Measurements from ENCODE around the gene MARCHF5. TPM values are rescaled to one million over a fixed set of nuclear protein-coding genes. Genes with fewer than 3 reads are reported as not detected.

MARCHF5 gene
- total and polyA plus RNA-seq, 8 donors = 4.2 to 26.5 (median 13.1) TPM

DNA sequence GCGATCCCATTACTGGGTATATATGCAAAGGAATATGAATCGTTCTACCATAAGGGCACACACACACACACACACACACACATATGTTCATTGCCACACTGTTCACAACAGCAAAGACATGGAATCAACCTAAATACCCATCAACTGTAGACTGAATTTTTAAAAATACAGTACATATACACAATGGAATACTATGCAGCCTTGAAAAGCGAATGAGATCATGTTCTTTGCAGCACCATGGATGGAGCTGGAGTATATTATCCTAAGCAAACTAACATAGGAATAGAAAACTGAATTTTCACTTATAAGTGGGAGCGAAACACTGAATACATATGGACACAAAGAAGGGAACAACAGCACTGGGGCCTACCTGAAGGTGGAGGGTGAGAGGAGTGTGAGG, 72.5 kb downstream of the MARCHF5 start:
- Histone ChIP-seq H3K4me3 (no peak overlapping the region), H3K27me3 (no peaks in the 10 kb centered on the region), H3K9me3 (no peaks in the 10 kb centered on the region), H3K4me1 (no peaks in the 10 kb centered on the region), H3K27ac (no peak overlapping the region), H3K36me3 (no peaks in the 10 kb centered on the region)
- FAIRE-seq = no peak
- no peak for ATAC-seq
- no peak for DNase-seq
- TF ChIP-seq, protein P1, sequence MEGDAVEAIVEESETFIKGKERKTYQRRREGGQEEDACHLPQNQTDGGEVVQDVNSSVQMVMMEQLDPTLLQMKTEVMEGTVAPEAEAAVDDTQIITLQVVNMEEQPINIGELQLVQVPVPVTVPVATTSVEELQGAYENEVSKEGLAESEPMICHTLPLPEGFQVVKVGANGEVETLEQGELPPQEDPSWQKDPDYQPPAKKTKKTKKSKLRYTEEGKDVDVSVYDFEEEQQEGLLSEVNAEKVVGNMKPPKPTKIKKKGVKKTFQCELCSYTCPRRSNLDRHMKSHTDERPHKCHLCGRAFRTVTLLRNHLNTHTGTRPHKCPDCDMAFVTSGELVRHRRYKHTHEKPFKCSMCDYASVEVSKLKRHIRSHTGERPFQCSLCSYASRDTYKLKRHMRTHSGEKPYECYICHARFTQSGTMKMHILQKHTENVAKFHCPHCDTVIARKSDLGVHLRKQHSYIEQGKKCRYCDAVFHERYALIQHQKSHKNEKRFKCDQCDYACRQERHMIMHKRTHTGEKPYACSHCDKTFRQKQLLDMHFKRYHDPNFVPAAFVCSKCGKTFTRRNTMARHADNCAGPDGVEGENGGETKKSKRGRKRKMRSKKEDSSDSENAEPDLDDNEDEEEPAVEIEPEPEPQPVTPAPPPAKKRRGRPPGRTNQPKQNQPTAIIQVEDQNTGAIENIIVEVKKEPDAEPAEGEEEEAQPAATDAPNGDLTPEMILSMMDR (IDR thresholded peaks at IDR 0.05) = no peak
- intact Hi-C loops (cut with DNase I) = no loop called here
- 93 to 98% methylated on average over 4 of the region's 4 CpGs for WGBS, 2 donors

DNA sequence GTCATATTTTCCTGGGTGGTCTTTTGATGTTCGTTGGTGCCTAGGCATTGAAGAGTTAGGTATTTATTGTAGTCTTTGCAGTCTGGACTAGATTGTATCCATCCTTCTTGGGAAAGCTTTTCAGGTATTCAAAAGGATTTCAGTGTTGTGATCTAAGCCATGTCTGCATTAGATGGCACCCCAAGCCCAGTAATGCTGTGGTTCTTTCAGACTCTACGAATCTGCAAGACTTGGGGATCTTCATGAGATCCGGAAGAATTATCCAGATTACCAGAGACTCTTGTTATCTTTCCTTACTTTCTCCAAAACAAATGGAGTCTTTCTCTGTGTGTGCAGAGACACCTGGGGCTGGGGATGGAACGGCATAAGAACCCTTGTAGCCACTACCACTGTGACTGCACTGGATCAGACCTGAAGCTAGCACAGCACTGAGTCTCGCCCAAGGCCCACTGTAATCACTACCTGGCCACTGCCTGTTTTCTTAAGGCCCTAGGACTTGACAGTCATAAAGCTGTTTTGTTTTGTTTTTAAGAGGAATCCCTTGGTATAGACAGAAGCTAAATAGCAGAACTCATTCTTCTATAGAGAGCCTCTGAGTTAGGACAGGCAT, 75.5 kb downstream of the MARCHF5 start:
- H3K27me3 ChIP-seq = no peaks in the 10 kb centered on the region
- H3K27ac ChIP-seq = no peak overlapping the region
- WGBS, 2 donors = 72 to 83% methylated on average over 5 of the region's 5 CpGs
- DNase-seq = no peak
- ATAC-seq = no peak
- H3K4me3 ChIP-seq = no peak overlapping the region
- no peaks in the 10 kb centered on the region for H3K36me3 ChIP-seq
- FAIRE-seq = no peak
- TF ChIP-seq, protein P1 (IDR thresholded peaks at IDR 0.05) = no peak
- no peaks in the 10 kb centered on the region for H3K4me1 ChIP-seq
- intact Hi-C loops (cut with DNase I) = no loop called here
- no peaks in the 10 kb centered on the region for H3K9me3 ChIP-seq

DNA sequence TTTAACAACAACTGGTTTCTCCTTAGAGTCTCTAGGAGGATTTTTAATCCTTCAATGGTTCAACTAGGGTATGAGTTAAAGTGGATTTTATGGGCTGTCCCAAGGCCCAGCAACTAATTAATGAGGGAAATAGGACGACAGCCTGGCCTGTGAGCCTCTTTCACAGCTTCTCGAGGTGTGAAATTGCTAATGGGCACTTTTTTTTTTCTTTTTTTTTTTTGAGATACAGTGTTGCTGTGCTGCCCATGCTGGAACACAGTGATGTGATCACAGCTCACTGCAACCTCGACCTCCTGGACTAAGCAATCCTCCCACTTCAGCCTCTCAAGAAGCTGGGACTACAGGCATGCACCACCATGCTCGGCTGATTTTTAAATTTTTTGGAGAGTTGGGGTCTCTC, 87.0 kb downstream of the MARCHF5 start:
- FAIRE-seq (no peak), ATAC-seq (no peak), DNase-seq (no peak)
- Histone ChIP-seq H3K4me1 (no peaks in the 10 kb centered on the region), H3K9me3 (no peaks in the 10 kb centered on the region), H3K27me3 (no peaks in the 10 kb centered on the region), H3K36me3 (no peaks in the 10 kb centered on the region), H3K4me3 (no peak overlapping the region), H3K27ac (no peak overlapping the region)
- TF ChIP-seq, protein P1 (IDR thresholded peaks at IDR 0.05) = no peak
- WGBS, 2 donors = 55 to 78% methylated on average over 4 of the region's 4 CpGs
- intact Hi-C loops (cut with DNase I) = no loop called here

DNA sequence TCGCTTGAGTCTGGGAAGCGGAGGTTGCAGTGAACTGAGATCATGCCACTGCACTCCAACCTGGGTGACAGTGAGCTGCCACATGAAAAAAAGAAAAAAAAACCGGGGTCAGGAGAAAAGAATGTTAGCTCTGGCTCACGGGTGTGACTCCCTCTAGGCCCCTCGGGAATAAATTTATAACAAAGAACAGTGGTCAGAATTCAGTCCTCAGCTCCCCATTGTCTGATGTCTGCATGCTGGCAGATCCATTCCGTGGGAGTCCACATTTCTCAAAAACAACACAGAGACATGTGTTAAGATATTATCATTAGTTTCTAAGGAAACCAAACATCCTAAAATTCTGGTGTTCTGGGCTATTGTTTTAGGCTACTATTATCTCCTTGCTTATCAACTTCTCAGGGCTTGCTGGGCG, 90.6 kb downstream of the MARCHF5 start:
- intact Hi-C loops (cut with DNase I) = no loop called here
- no peaks in the 10 kb centered on the region for H3K36me3 ChIP-seq
- no peak overlapping the region for H3K27ac ChIP-seq
- 54 to 55% methylated on average over 7 of the region's 7 CpGs for whole genome bisulfite sequencing, 2 donors
- ATAC-seq (no peak), FAIRE-seq (no peak), DNase-seq (no peak)
- no peak overlapping the region for H3K4me3 ChIP-seq
- H3K27me3 ChIP-seq = no peaks in the 10 kb centered on the region
- TF ChIP-seq, protein P1 (IDR thresholded peaks at IDR 0.05) = no peak
- H3K4me1 ChIP-seq = no peaks in the 10 kb centered on the region
- H3K9me3 ChIP-seq = no peaks in the 10 kb centered on the region

DNA sequence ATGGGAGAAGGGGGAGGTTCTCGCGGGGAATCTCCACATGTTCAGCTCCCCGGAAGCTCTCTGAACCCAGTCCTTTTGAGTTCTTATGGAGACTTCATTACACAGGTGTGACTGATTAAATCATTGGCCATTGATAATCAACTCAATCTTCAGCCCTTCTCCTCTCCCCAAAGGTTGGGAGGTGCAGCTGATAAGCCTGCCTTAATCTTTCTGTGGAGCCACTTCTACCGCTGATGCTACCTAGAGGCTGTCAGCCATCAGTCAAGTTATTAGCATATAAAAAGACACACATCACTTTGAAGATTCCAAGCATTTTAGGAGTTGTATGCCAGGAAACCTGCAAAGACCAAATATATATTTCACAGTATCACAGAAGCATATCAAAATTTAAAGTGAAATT, 91.7 kb downstream of the MARCHF5 start:
- no peak overlapping the region for H3K4me3 ChIP-seq
- 73 to 85% methylated on average over 4 of the region's 4 CpGs for WGBS, 2 donors
- no peaks in the 10 kb centered on the region for H3K4me1 ChIP-seq
- TF ChIP-seq, protein P1 (IDR thresholded peaks at IDR 0.05) = no peak
- no peak for ATAC-seq
- H3K27ac ChIP-seq = no peak overlapping the region
- H3K36me3 ChIP-seq = no peaks in the 10 kb centered on the region
- no peak for DNase-seq
- H3K9me3 ChIP-seq = no peaks in the 10 kb centered on the region
- no peaks in the 10 kb centered on the region for H3K27me3 ChIP-seq
- intact Hi-C loops (cut with DNase I) = no loop called here
- FAIRE-seq = no peak

Measured in pancreas (tissue), 10 donors.